HG03457 (cell line): Measurements from ENCODE around the gene BLM.
A peak's percentile ranks its signal among the peaks of the same experiment; 100 is the strongest.
"Not testable (repeated sequence)": the region's sequence is repeated elsewhere in the genome, so short reads cannot be mapped to it uniquely, and the experiment has no call there.

Experiments
- ATAC-seq: cut with Tn5 transposase; IDR thresholded peaks from one replicate; pipeline ENCODE4 v1.9.1; 2021; ENCODE audit warnings: moderate number of reproducible peaks; ENCODE audit not compliant: unreplicated experiment

Gene BLM

GRCh38 chr15:90818251-90819210 lies 101.4 kb downstream of the BLM start:
- ATAC-seq: no peak

GRCh38 chr15:90819390-90819789 lies 102.2 kb downstream of the BLM start:
- no peak for ATAC-seq

GRCh38 chr15:90819850-90820249 lies 102.7 kb downstream of the BLM start:
- no peak for ATAC-seq

GRCh38 chr15:90820481-90820880 lies 103.3 kb downstream of the BLM start:
- ATAC-seq: no peak

GRCh38 chr15:90822204-90822955 lies 105.2 kb downstream of the BLM start:
- ATAC-seq: no peak

GRCh38 chr15:90823455-90823974 lies 106.4 kb downstream of the BLM start:
- no peak for ATAC-seq

GRCh38 chr15:90825115-90825899 lies 108.2 kb downstream of the BLM start:
- ATAC-seq: not testable (repeated sequence)

GRCh38 chr15:90826206-90826885 lies 109.2 kb downstream of the BLM start:
- ATAC-seq: not testable (repeated sequence)

- ATAC-seq: no peak
Measured at GRCh38 chr15:90826886-90827435, 109.8 kb downstream of the BLM start.

- no peak for ATAC-seq
Measured at GRCh38 chr15:90828111-90828510, 111.0 kb downstream of the BLM start.

- ATAC-seq: no peak
Measured at GRCh38 chr15:90829126-90829525, 112.0 kb downstream of the BLM start.

GRCh38 chr15:90829942-90830440 lies 112.8 kb downstream of the BLM start:
- ATAC-seq: peak; percentile 66

- ATAC-seq: no peak
Measured at GRCh38 chr15:90834626-90835025, 117.5 kb downstream of the BLM start.

GRCh38 chr15:90836296-90836871 lies 119.2 kb downstream of the BLM start:
- no peak for ATAC-seq

- no peak for ATAC-seq
Measured at GRCh38 chr15:90837094-90837493, 119.9 kb downstream of the BLM start.

GRCh38 chr15:90838139-90838538 lies 121.0 kb downstream of the BLM start:
- no peak for ATAC-seq

- no peak for ATAC-seq
Measured at GRCh38 chr15:90838544-90838943, 121.4 kb downstream of the BLM start.

- no peak for ATAC-seq
Measured at GRCh38 chr15:90839187-90840071, 122.3 kb downstream of the BLM start.
